ENCODE results near the gene EPAS1. TPM values are rescaled to one million over a fixed set of nuclear protein-coding genes. Genes with fewer than 3 reads are reported as not detected.

Gene EPAS1
- total and polyA plus RNA-seq, 2 of the 8 experiments (the other 6 are each of a cell fraction or from before 2014, with no cell fraction given), result 2.0 to 4.9 TPM

DNA sequence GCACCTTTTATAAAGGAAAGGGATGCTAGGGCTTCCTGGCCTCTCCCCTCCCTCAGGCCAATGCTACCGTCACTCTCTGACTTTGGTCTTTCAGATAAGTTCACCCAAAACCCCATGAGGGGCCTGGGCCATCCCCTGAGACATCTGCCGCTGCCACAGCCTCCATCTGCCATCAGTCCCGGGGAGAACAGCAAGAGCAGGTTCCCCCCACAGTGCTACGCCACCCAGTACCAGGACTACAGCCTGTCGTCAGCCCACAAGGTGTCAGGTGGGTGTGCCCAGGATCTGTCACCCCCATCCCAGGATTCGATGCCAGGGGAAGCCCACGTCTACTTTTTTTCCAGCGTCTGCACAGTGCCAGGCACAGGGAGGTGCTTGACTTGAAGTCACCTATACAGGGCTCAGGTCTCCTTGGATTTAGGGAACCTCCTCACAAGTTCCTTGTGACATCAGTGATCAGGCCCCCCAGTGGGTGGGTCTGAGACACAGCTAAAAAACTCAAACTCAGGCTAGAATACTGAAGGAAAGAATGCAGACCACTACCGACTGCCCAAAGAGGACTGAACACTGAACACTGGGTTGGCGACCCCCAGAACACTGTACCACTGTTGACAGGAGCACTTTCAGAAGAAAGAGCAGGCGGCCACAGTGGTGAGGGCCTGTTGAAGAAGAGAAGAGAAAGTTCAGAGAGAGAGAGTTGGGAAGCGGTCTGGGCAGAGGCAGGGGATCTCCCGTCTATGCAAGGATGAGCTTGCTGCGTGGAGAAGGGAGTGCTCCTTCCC, 85.3 kb downstream of the EPAS1 start:
- H4K91ac ChIP-seq (replicated peaks; ENCODE audit: insufficient read length, low read length), result no peak overlapping the region
- H2BK12ac ChIP-seq (ENCODE audit: low read depth, low read length), result no peak overlapping the region
- no peaks in the 10 kb centered on the region for H3K79me1 ChIP-seq (ENCODE audit: low read depth, low read length)
- H4K20me1 ChIP-seq (replicated peaks in 1 of 2; ENCODE audit: control insufficient read depth in 1 of 2, insufficient read depth in 2 of 2, low read length in 2 of 2), result peaks cover 0 to 2% of the 10 kb centered on the region in 2 experiments
- H3K27ac ChIP-seq (ENCODE audit: low read depth, low read length), result no peak overlapping the region
- H3K14ac ChIP-seq (ENCODE audit: insufficient read length), result no peak overlapping the region
- no peak overlapping the region for H2BK20ac ChIP-seq (ENCODE audit: low read length)
- H2AK5ac ChIP-seq (ENCODE audit: low read depth, low read length), result no peak overlapping the region
- no peak overlapping the region for H2BK120ac ChIP-seq (replicated peaks; ENCODE audit: low read depth, low read length)
- H3K4me3 ChIP-seq (ENCODE audit: extremely low read depth in 1 of 4, insufficient read depth in 2 of 4, low read depth in 3 of 4, low read length in 4 of 4), result no peak overlapping the region
- no peak overlapping the region for H4K5ac ChIP-seq (ENCODE audit: insufficient read length, low read depth, low read length)
- no peak overlapping the region for H3K18ac ChIP-seq (ENCODE audit: extremely low read depth, low read length)
- FAIRE-seq, result no peak
- no peaks in the 10 kb centered on the region for H3K9me3 ChIP-seq (ENCODE audit: insufficient read depth in 2 of 2, low read depth in 1 of 2, low read length in 1 of 2)
- CTCF ChIA-PET (ENCODE audit: partially characterized antibody), result interaction anchor here (0.6 kb wide), 1 partner anchor 195 kb away, joined by 4 read pairs; no protein-coding TSS in a partner anchor
- DNase-seq (ENCODE audit: low read depth in 1 of 2, low spot score in 2 of 2), result no peak
- H3K4ac ChIP-seq (replicated peaks; ENCODE audit: insufficient read length, low read depth, low read length), result no peak overlapping the region
- H3K23me2 ChIP-seq (ENCODE audit: low read depth, low read length), result no peaks in the 10 kb centered on the region
- WGBS, 2 experiments (ENCODE audit: extremely low coverage in 1 of 2, insufficient coverage in 1 of 2, insufficient read length in 1 of 2, insufficient replicate concordance in 2 of 2, low coverage in 1 of 2, low lambda C conversion rate in 2 of 2, missing lambda C conversion rate in 1 of 2), result 86% methylated on average over 14 of the region's 14 CpGs; no CpG with 5 or more reads in 1 of the 2 experiments
- no peak overlapping the region for H2BK5ac ChIP-seq (ENCODE audit: low read depth, low read length)
- no peaks in the 10 kb centered on the region; a peak in 1 of 7 replicates for H3K27me3 ChIP-seq (replicated peaks in 1 of 4; ENCODE audit: control insufficient read depth in 3 of 4, extremely low read depth in 1 of 4, insufficient read depth in 3 of 4, low read length in 3 of 4)
- H2BK15ac ChIP-seq (ENCODE audit: low read length), result no peak overlapping the region
- POLR2A ChIA-PET (ENCODE audit: partially characterized antibody), result no interaction called here
- no peaks in the 10 kb centered on the region for H3K36me3 ChIP-seq (ENCODE audit: control insufficient read depth in 2 of 4, insufficient read depth in 4 of 4, low read length in 3 of 4)
- H3K4me1 ChIP-seq (replicated peaks in 1 of 4; ENCODE audit: control insufficient read depth in 3 of 4, insufficient read depth in 4 of 4, low read length in 3 of 4), result no peaks in the 10 kb centered on the region
- H3K9ac ChIP-seq (replicated peaks in 1 of 4; ENCODE audit: extremely low read depth in 1 of 4, low read depth in 3 of 4, low read length in 3 of 4), result no peak overlapping the region
- H4K8ac ChIP-seq (ENCODE audit: extremely low read depth, insufficient read depth, low read length), result no peak overlapping the region
- no peaks in the 10 kb centered on the region for H3K79me2 ChIP-seq (ENCODE audit: control insufficient read depth in 1 of 2, insufficient read depth in 2 of 2, low read length in 2 of 2)
- no peak overlapping the region for H2AFZ ChIP-seq (ENCODE audit: low read length)
- H3K56ac ChIP-seq (replicated peaks; ENCODE audit: insufficient read length, low read depth, low read length), result no peak overlapping the region
- H3K4me2 ChIP-seq (ENCODE audit: insufficient read depth in 1 of 2, low read depth in 2 of 2, low read length in 2 of 2), result no peak overlapping the region
- no peak overlapping the region for H3K23ac ChIP-seq (ENCODE audit: insufficient read length)
- TF ChIP-seq, protein P1, sequence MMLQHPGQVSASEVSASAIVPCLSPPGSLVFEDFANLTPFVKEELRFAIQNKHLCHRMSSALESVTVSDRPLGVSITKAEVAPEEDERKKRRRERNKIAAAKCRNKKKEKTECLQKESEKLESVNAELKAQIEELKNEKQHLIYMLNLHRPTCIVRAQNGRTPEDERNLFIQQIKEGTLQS (IDR thresholded peaks at IDR 0.05; ENCODE audit: insufficient read depth, low read depth, low read length), result no peak
- TF ChIP-seq RAD21 (IDR thresholded peaks at IDR 0.05 in 1 of 2, conservative IDR thresholded peaks at IDR 0.05 in 1 of 2; ENCODE audit: low read depth in 2 of 2, low read length in 2 of 2) (no peak), CREB1 (IDR thresholded peaks at IDR 0.05) (no peak), BRCA1 (IDR thresholded peaks at IDR 0.05; ENCODE audit: low read depth, low read length) (no peak), FOSL1 (IDR thresholded peaks at IDR 0.05; ENCODE audit: insufficient read depth, low read depth, low read length) (no peak), NRF1 (IDR thresholded peaks at IDR 0.05; ENCODE audit: low read depth, low read length) (no peak), NANOG (IDR thresholded peaks at IDR 0.05; ENCODE audit: insufficient read depth, low read depth, low read length, poor library complexity, severe bottlenecking) (no peak), KDM4A (IDR thresholded peaks at IDR 0.05; ENCODE audit: low read depth, low read length, severe bottlenecking) (no peak), SP1 (IDR thresholded peaks at IDR 0.05; ENCODE audit: low read depth, low read length) (no peak), RFX5 (IDR thresholded peaks at IDR 0.05; ENCODE audit: borderline replicate concordance, low read depth, low read length) (no peak), JUND (IDR thresholded peaks at IDR 0.05; ENCODE audit: low read length) (no peak)
- TF ChIP-seq, protein P2, sequence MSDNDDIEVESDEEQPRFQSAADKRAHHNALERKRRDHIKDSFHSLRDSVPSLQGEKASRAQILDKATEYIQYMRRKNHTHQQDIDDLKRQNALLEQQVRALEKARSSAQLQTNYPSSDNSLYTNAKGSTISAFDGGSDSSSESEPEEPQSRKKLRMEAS (IDR thresholded peaks at IDR 0.05), result no peak
